ENCODE data around the gene MAMLD1.
A peak's percentile ranks its signal among the peaks of the same experiment; 100 is the strongest.

The MAMLD1 gene

GRCh38 chrX:150465326-150465725 is 102.2 kb downstream of the MAMLD1 start:
- DNase-seq: no peak

DNA sequence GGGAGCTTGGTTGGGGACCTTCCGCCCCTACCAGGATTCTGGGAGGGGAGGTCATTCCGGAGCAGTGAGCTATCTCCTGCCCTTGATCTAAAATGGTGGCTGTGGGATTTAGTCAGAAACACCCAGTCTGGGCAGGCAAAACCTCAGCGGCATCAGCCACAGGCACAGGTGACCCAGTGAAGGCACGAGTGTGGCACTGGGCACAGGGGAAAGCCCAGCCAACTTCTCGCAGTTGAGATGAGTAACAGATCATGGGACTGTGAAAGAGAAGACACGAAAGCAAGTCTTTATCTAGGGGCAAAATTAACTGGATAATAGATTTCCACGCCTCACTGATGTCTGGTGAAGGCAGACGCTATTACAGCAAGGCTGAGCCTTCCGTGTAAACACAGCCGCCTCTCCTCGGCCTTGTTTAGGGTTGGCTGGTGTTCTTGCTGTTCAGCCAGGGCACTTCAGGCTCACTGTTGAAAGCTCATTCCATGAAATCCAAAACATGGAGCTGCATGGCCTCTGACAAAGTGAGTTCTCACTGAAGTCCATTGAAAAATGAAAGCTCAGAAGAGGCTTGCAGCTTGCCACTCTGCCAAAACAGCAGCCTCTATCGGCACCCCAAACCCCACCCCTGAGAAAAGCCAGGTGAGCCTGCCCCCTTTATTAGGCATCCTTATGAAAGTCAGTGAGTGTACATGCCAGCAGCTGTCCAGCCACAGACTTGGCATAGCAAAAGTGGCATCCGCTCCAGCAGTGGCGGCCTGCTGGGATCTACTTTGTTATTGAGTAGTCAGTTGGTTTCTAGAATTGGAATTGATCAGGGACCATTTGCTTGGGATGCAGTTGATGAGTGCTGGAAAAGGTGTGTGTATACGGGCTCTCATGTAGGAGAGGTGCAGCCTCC is 103.0 kb downstream of the MAMLD1 start:
- DNase-seq: no peak

- DNase-seq: no peak
Observed at GRCh38 chrX:150472306-150472705, 109.2 kb downstream of the MAMLD1 start.

DNA sequence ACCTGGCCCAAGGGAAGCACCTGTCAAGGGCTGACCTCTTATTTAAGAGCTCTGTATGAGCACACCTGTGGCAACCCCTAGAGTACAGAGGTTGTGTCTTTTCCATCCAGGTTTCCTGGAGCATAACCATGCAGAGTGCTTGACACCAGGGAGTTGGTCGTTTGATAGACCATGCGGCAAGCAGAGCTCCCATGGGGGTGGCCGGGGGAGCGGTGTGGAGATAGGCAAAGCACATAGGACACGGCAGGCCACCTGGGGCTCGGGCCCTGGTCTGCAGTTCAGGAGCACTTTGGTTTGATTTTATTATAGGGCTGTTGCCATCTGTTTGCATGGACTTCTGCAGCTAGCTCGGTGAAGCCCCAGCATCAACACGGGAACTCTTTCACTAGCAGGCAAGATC is 110.3 kb downstream of the MAMLD1 start:
- DNase-seq: no peak

DNA sequence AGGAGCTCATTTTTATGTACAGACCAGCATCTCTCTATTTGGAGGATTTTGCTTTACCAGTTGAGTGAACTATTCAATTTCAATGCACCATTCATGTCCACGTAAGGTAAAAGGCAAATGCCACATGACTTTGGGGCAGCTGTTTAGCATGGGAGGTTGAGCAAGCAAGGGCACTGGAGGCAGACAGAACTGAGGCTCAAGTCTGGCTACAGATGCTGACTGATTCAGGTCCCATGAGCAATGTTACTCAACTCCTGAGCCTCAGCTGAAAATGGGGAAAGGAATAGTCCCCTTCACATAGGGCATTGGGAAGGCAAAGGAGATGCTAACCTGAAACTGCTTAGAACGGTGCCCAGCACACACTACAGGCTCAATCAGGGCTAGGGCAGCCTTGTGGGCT is 112.3 kb downstream of the MAMLD1 start:
- DNase-seq: no peak

DNA sequence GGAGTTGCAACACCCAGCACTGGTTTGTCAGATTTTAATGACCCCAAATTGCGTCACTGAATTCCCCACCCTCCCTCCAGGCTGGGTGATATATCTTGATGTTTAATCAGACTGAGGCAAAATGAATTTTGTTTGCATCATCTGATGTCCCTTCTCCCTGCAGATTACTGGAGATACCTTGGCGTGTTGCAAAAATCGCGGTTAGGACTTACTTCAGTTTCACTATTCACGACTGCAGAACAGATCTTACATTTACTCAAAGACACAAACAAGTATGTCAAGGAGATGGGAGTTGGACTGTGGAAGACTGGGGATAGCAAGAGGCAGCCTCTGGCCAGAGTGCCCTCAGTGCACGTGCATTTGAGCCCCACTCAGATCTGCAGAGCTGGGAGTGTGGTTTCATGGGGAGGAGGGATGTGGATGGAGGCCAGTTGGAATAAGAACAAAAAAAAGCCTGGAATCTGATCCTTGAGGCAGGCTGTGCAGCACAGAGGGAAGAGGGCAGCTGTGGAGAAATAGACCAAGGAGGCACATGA is 113.1 kb downstream of the MAMLD1 start:
- DNase-seq: peak; percentile 31

- no peak for DNase-seq
Observed at GRCh38 chrX:150477371-150477770, 114.3 kb downstream of the MAMLD1 start.

DNA sequence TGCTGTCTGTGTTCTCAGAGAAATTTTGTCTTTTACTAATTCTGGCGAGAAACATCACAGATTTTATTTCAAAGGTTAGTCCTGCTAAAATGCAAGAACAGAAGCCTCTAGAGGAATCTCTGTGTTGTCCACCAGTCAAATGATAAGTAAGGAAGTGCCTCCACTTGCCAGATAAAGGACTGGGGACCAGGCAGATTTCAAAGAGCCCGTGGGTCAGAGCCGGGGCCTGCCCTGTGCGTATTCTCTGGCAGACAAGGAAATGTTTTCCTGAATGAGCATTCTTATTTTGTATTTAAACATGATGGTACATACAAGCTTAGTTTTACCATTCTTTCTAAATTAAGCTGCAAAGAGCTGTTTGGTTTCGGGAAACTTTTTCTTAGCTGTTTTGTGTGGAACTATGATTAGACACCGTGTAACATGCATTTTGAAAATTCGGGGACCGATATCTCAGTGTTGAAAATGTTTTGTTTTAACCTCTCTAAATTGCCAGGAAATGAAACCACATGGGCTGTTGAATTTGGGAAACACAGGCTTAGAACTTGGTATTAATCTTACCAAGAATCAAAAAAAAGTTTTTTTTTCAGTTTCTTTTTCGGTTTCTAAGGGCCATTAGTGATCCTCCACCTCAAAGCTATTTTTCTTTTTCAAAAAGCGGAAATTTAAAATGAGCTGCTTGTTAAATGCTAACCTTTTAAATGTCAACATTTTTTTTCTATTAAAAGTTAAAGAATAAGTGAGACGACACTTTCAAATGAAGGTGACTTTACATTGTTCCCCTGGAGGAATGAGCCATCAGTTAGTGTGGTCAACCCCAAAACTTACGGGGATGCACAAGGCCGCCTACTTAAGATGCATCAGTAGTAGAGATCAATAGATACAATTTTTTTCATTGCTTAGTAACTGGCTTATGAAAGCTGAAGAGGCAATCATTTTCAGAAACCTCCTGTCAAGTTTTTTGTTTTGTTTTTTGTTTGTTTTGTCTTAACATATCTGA is 115.7 kb downstream of the MAMLD1 start:
- no peak for DNase-seq

DNA sequence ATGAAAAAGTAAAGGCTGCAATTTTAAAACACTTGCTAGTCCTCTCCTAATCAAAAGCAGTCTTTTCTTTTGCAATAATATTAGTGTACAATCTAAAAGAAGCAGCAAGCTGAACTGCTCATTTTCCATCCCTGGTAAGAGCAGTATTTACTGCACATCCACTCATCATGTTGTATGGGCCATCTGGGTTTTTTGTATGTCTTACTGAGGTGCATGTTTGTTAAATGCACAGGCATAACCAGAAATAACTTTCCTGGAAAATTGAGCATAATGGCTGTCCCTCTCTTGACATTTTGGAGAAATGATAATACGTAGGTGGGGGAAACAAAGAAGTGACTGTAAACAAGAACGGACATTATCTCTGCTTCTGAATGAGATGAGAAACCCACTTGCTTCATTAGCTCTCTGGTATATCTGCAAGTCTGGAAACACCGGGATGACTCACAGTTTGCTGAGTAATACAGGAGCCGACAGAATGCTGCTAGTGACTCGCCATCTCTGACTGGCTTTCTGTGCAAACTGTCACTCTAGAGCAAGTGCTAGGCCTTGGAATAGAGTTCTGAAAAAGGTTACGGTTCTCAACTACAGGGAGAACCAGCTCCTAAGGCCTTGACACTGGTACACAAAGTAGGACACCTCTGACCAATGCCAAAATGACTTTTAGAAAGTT is 119.6 kb downstream of the MAMLD1 start:
- no peak for DNase-seq

GRCh38 chrX:150483356-150483985 is 120.4 kb downstream of the MAMLD1 start:
- DNase-seq: no peak

GRCh38 chrX:150486011-150486410 is 122.9 kb downstream of the MAMLD1 start:
- DNase-seq: peak; percentile 3

DNA sequence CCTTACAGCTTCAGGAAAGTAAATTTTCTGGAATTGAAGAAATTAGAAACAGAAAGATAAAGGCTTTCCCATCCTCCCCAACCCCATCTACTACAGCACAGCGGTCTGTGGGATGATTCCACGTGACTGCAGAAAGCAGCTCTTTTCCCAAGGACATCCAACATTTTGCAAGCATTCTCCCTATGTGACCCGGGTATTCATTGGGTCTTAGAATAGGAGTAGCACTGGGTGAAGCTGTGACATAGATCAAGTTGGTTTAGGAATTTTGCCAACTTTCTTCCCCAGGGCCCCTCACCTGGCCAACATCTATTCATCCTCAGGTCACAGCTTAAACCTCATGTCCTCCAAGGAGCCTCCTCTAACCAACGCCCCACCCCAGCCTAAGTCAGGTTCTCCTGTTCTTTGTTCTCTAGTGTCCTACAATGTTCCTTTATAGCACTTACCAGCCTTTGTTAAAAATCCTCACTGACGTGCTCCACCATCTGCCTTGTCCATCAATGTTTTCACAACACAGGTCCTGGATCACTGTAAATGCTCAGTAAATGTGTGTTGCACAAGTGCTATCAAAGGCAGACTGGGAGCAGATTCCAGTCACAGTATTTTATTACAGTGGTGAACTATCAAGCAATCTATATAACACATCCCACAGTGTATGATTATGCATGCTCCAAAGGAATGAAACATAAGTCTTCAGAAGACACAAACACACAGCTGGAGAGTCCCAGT is 124.4 kb downstream of the MAMLD1 start:
- DNase-seq: no peak

- no peak for DNase-seq
Observed at GRCh38 chrX:150489359-150490015, 126.4 kb downstream of the MAMLD1 start.

GRCh38 chrX:150495496-150495895 is 132.4 kb downstream of the MAMLD1 start:
- no peak for DNase-seq

DNA sequence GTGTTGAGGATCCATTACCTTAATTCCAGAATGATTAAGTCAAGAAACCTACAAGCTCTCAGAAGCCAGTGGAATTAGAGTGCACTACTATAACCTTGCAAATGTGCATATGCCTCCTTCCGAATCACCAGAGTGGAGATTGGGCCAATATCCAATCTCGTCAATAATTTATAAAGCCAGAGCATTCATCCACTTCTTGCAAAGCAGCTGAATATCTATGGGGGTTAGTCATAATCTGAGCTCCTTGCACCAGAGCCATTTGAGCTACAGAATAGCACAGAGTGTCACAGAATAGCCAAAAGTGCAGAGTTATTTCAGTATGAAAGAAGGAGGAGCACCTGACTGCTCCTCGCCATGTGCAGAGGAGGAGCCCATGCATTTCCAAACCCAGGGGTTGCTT is 136.1 kb downstream of the MAMLD1 start:
- no peak for DNase-seq

GRCh38 chrX:150502091-150502490 is 139.0 kb downstream of the MAMLD1 start:
- DNase-seq: no peak

DNA sequence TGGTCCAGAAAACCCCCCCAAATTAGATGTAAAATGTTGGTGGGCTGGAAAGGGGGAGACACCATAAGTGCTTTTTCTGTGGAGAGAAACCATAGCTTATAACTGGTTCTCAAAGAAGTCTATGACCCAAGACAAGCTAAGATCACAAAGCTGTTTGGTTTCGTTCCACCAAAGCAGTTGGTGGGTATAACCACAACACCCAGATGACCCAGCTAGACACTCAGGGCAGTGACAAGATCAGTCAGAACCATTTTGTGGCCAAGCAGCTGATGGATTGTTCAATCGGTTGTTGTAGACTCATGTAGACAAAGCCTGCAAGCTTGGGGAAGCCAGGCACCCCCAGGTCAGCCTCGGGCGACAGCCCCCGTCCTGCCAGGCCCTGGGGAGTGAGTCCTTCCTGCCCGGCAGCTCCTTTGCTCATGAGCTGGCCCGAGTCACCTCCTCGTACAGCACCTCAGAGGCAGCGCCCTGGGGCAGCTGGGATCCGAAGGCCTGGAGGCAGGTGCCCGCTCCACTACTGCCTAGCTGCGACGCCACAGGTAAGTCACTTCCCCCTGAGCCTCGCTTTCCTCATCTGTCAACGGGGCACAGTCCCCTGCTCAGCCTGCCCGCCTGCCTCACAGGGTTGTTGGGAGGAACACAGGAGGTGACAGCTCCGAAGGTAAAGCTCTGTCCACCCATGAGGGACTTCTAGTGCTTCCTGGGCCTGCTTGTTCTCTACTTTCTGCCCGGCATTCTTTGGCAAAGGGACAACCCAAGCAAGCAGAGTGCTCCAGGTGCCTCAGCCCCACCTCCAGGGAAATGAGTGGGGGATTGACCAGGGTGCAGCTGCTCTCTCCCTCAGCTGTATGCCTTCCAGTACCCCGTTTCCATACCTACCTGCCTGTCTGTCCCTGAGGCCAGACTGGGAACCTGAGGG is 140.1 kb downstream of the MAMLD1 start:
- DNase-seq: no peak

- DNase-seq: peak; percentile 15
Observed at GRCh38 chrX:150503898-150504219, 140.7 kb downstream of the MAMLD1 start.

GRCh38 chrX:150504397-150505182 is 141.5 kb downstream of the MAMLD1 start:
- no peak for DNase-seq

Measured in NCI-H2171 treated with DMSO at 0.1 percent for 48 hours (cell line).